ENCODE data around the gene TGFA. TPM values are rescaled to one million over a fixed set of nuclear protein-coding genes. Genes with fewer than 3 reads are reported as not detected.

The TGFA gene
- not detected in 2 replicates for total RNA-seq

GRCh38 chr2:70553584-70554337, at the start of gene TGFA:
TSS of gene TGFA (minus strand) at chr2:70553826. CDS start at chr2:70553767, 59 bp downstream.

Other genes with a start within 250 kb of the TGFA start
- not detected in 2 replicates for gene ADD2, start 214.4 kb upstream of the TGFA start, total RNA-seq
- gene FIGLA, start 236.8 kb upstream of the TGFA start, total RNA-seq, result not detected in 2 replicates

Data from cardiac atrium fibroblast (primary cell).